Tibial nerve (tissue), 4 donors: ENCODE results near the gene CA10. TPM values are rescaled to one million over a fixed set of nuclear protein-coding genes. Genes with fewer than 3 reads are reported as not detected.
A peak's percentile ranks its signal among the peaks of the same experiment; 100 is the strongest.

Experiments
- DNase-seq, 2 donors: peaks; one replicate each; pipeline ENCODE4 v3.0.0-alpha.2; 2019; ENCODE audit warnings: low spot score in 2 of 2
- H3K27ac ChIP-seq, 4 donors: fragments of 200-600 bp; sonication (generic) in 3 of 4; one replicate each; pipeline ENCODE4 v1.5.1; 2017 to 2019; ENCODE audit warnings: mild to moderate bottlenecking in 1 of 4
- H3K27me3 ChIP-seq, 2 donors: fragments of 200-600 bp; sonication (generic) in 1 of 2; one replicate each; pipeline versions ENCODE4 v1.5.1 to v1.6.0; 2017 to 2019
- H3K36me3 ChIP-seq, 3 donors: fragments of 200-600 bp; sonication (generic); one replicate each; pipeline ENCODE4 v1.5.1; 2018 to 2019
- H3K4me1 ChIP-seq, 4 donors: fragments of 200-600 bp; sonication (generic) in 3 of 4; one replicate each; pipeline ENCODE4 v1.5.1; 2017 to 2019
- H3K4me3 ChIP-seq, 4 donors: fragments of 200-600 bp; sonication (generic) in 3 of 4; one replicate each; pipeline ENCODE4 v1.5.1; 2017 to 2019; ENCODE audit warnings: mild to moderate bottlenecking in 1 of 4, moderate library complexity in 1 of 4
- H3K9me3 ChIP-seq, 4 donors: fragments of 200-600 bp; sonication (generic) in 3 of 4; one replicate each; pipeline ENCODE4 v1.5.1; 2017 to 2019
- EP300 ChIP-seq, 2 donors: sonication (generic); formaldehyde crosslinking; IDR thresholded peaks; one replicate each; pipeline ENCODE4 v1.6.1; 2017; ENCODE audit warnings: antibody characterized with exemption in 2 of 2, mild to moderate bottlenecking in 1 of 2
- POLR2A ChIP-seq, 2 donors: fragments of 450-650 bp; IDR thresholded peaks; one replicate each; pipeline ENCODE4 v1.6.1; 2017; ENCODE audit warnings: antibody characterized with exemption in 2 of 2, mild to moderate bottlenecking in 2 of 2, moderate library complexity in 2 of 2
- WGBS, 2 donors: methylation state at CpG; one replicate each; pipeline ENCODE4 v1.1.5; 2018; 5-methylcytosine and 5-hydroxymethylcytosine counted together
- total RNA-seq, 4 donors: library from RNA; depleted of rRNA; stranded (reverse); fragments of >200 nt; gene quantifications; one replicate each; pipeline ENCODE4 v1.1.0, GENCODE V29; 2016
- TF ChIP-seq, protein P1 (sequence below), 5 experiments: fragments of 200-600 bp in 3 of 5; fragments of 450-650 bp in 2 of 5; sonication (generic) in 3 of 5; IDR thresholded peaks; one replicate each; pipeline ENCODE4 v1.5.1; 2016 to 2019; ENCODE audit warnings: antibody characterized with exemption in 5 of 5, mild to moderate bottlenecking in 3 of 5, moderate library complexity in 2 of 5

The CA10 gene
- total RNA-seq, 4 donors from 2014 or later, result not detected

- 92 to 97% methylated on average over 1 of the region's 1 CpG for WGBS, 2 donors
- TF ChIP-seq EP300 (IDR thresholded peaks at IDR 0.05) (no peak), POLR2A (IDR thresholded peaks at IDR 0.05) (no peak)
- DNase-seq, result no peak
- H3K4me1 ChIP-seq, result no peaks in the 10 kb centered on the region
- no peak overlapping the region for H3K4me3 ChIP-seq
- no peaks in the 10 kb centered on the region for H3K27me3 ChIP-seq
- H3K27ac ChIP-seq, result no peak overlapping the region
- H3K9me3 ChIP-seq, result no peaks in the 10 kb centered on the region
- no peaks in the 10 kb centered on the region for H3K36me3 ChIP-seq
Measured at GRCh38 chr17:51767287-51767686, 391.2 kb downstream of the CA10 start.

GRCh38 chr17:51765282-51766135 is 393.0 kb downstream of the CA10 start:
- no peak for DNase-seq
- no peak overlapping the region for H3K27ac ChIP-seq
- no peaks in the 10 kb centered on the region for H3K4me1 ChIP-seq
- H3K36me3 ChIP-seq, result no peaks in the 10 kb centered on the region
- WGBS, 2 donors, result 67 to 70% methylated on average over 8 of the region's 8 CpGs
- H3K9me3 ChIP-seq, result no peaks in the 10 kb centered on the region
- H3K27me3 ChIP-seq, result no peaks in the 10 kb centered on the region
- H3K4me3 ChIP-seq, result no peak overlapping the region
- TF ChIP-seq, protein P1, sequence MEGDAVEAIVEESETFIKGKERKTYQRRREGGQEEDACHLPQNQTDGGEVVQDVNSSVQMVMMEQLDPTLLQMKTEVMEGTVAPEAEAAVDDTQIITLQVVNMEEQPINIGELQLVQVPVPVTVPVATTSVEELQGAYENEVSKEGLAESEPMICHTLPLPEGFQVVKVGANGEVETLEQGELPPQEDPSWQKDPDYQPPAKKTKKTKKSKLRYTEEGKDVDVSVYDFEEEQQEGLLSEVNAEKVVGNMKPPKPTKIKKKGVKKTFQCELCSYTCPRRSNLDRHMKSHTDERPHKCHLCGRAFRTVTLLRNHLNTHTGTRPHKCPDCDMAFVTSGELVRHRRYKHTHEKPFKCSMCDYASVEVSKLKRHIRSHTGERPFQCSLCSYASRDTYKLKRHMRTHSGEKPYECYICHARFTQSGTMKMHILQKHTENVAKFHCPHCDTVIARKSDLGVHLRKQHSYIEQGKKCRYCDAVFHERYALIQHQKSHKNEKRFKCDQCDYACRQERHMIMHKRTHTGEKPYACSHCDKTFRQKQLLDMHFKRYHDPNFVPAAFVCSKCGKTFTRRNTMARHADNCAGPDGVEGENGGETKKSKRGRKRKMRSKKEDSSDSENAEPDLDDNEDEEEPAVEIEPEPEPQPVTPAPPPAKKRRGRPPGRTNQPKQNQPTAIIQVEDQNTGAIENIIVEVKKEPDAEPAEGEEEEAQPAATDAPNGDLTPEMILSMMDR (IDR thresholded peaks at IDR 0.05), result no peak
- TF ChIP-seq POLR2A (IDR thresholded peaks at IDR 0.05) (no peak), EP300 (IDR thresholded peaks at IDR 0.05) (no peak)

- Histone ChIP-seq H3K4me3 (no peak overlapping the region), H3K9me3 (no peaks in the 10 kb centered on the region), H3K4me1 (no peaks in the 10 kb centered on the region), H3K27me3 (no peaks in the 10 kb centered on the region), H3K27ac (no peak overlapping the region), H3K36me3 (no peaks in the 10 kb centered on the region)
- TF ChIP-seq, protein P1 (IDR thresholded peaks at IDR 0.05), result peak; percentile 62 to 81 (median 71)
- TF ChIP-seq POLR2A (IDR thresholded peaks at IDR 0.05) (no peak), EP300 (IDR thresholded peaks at IDR 0.05) (no peak)
- WGBS, 2 donors, result 7 to 13% methylated on average over 3 to 4 of the region's 4 CpGs
- DNase-seq, result peak in 1 of 2 donors; percentile 24
Measured at GRCh38 chr17:51764387-51764971, 394.0 kb downstream of the CA10 start.

DNA sequence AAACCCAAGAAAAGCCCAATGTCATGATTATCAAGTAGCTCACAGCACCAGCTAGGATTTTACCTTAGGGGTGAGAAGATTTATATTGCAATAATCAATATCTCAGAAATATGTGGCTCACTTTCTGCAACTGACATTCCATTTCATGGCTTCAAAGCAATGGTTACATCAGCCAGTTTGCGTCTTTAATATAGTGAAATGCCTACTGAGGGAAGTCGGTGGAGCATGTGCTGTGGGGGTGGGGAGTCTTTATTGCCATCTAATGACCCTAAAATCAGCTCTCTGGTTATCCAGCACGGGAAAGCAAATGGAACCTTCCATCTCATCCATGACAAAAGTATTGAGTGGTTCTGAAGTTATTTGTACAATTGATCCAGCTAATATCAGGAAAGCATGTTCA is 395.5 kb downstream of the CA10 start:
- no peaks in the 10 kb centered on the region for H3K27me3 ChIP-seq
- DNase-seq, result no peak

GRCh38 chr17:51761105-51761504 is 397.4 kb downstream of the CA10 start:
- WGBS, 2 donors, result 60 to 67% methylated on average over 1 of the region's 1 CpG
- DNase-seq, result no peak
- H3K4me3 ChIP-seq, result no peak overlapping the region
- no peak overlapping the region for H3K27ac ChIP-seq
- H3K27me3 ChIP-seq, result no peaks in the 10 kb centered on the region
- TF ChIP-seq POLR2A (IDR thresholded peaks at IDR 0.05) (no peak), EP300 (IDR thresholded peaks at IDR 0.05) (no peak)
- TF ChIP-seq, protein P1 (IDR thresholded peaks at IDR 0.05), result no peak
- no peaks in the 10 kb centered on the region for H3K9me3 ChIP-seq
- H3K36me3 ChIP-seq, result no peaks in the 10 kb centered on the region
- no peaks in the 10 kb centered on the region for H3K4me1 ChIP-seq

More for the DNA sequence above, 395.5 kb downstream of the CA10 start:
- Histone ChIP-seq H3K4me1 (no peaks in the 10 kb centered on the region), H3K9me3 (no peaks in the 10 kb centered on the region), H3K4me3 (no peak overlapping the region), H3K36me3 (no peaks in the 10 kb centered on the region), H3K27ac (no peak overlapping the region)
- WGBS, 2 donors, result 52 to 54% methylated on average over 3 of the region's 3 CpGs
- no peak for TF ChIP-seq EP300 (IDR thresholded peaks at IDR 0.05)
- TF ChIP-seq, protein P1 (IDR thresholded peaks at IDR 0.05), result no peak
- TF ChIP-seq POLR2A (IDR thresholded peaks at IDR 0.05), result no peak
